NOMO-1 treated with DMSO at 0.1 percent for 48 hours (cell line): Measurements from ENCODE around the gene RNGTT.
"Not testable (repeated sequence)": the region's sequence is repeated elsewhere in the genome, so short reads cannot be mapped to it uniquely, and the experiment has no call there.

Experiments
- DNase-seq: peaks from one replicate; lab custom pipeline; 2025; ENCODE audit not compliant: unreplicated experiment; lab: John Stamatoyannopoulos, UW

The RNGTT gene

DNA sequence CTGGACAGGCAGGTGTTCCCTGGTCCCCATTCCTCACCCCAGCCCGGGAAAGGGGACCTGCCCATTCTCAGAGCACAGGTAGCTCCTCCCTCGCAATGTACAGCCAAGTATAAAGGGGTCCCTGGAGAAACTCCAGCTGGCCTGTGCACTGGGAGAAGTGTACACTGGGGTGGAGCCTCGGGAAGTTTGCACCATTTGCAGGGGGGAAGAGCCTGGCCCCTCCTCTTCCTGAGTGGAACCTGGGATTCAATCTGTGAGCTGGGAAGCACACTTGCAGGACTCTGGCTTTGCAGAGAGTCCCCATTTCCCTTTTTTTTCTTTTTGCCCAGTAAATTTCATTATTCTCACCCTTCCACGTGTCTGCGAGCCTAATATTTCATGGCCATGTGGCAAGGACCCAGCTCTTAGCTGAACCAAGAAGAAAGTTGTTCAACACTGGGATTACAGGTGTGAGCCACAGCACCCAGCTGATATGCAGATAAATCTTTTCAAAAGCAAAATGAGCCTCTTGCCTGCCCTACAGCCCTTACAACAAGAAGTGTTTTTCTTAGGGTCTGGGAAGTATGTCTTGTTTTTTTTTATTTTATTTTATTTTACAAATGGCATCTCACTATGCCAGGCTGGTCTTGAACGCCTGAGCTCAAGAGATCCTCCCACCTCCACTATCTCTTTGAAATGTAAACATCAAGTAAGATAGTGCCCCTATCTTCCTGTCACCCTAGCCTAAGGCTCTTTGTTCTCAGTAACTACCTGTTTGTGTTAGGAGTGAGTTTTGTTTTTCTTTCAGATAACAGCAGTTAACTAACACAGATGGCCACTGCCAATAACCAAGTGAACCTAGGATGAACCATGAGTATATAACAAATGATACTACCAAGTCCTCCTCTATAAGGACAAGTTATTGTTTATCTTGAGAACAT, 9.3 kb upstream of the RNGTT start:
- no peak for DNase-seq

DNA sequence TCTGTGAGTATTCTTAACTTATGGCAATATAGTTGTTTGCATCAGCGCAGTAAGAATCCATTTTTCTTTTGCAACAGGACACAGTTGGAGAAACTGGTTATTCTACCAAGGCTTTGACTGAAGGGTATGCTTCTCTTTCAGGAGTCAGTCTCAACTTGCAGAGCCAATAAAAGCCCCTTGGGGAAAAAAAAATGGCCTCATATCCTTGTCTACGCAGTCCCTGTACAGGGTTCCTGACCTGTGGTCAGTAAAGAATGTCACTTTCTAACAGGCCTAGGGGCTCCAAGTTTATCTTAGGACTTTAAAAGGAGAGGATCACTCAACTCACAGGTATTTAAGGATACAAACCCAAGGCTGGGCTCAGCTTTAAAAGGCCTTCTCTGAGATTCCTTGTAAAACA, 6.9 kb upstream of the RNGTT start:
- no peak for DNase-seq

DNA sequence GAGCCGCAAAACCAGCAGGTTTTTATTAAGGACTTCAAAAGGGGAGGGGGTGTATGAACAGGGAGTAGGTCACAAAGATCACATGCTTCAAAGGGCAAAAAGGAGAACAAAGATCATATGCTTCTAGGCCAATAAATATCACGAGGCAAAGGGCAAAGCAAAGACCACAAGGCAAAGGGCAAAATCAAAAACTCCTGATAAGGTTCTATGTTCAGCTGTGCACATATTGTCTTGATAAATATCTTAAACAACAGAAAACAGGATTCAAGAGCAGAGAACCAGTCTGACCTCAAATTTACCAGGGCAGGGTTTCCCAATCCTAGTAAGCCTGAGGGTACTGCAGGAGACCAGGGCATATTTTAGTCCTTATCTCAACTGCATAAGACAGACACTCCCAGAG, 5.8 kb upstream of the RNGTT start:
- DNase-seq, result not testable (repeated sequence)

DNA sequence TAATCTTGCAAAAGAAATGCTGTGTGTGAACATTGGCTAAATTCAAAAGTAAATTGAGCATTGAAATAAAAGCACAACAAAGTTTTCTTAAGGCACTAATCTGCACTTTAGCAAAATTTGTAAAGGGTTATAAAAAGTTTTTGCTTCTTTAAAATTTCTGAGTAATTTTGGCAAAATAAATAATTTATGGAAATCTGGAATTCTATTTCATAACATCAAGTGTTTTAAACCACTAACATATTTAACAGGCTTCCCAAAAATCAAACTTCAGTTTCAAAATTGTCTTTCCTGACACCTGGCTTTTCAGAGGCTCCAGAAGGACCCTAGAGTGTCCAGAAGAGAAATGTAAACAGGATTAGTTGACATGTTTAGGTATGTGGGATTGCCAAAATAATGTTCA, 4.5 kb upstream of the RNGTT start:
- no peak for DNase-seq

DNA sequence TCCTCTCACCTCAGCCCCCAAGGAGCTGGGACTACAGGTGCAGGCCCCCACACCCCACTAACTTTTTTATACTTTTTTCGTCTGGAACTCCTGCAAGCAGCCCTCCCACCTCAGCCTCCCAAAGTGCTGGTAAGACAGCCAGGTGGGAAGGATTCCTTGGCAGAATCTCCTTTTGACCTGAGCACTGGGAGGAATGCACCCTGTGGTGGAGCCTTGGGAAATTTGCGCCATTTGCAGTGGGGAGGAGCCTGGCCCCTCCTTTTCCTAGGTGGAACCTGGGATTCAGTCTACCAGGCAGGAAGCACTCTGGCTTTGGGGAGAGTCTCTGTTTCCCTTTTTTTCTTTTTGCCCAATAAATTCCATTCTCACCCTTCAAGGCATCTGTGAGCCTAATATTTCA, 2.3 kb upstream of the RNGTT start:
- no peak for DNase-seq

DNA sequence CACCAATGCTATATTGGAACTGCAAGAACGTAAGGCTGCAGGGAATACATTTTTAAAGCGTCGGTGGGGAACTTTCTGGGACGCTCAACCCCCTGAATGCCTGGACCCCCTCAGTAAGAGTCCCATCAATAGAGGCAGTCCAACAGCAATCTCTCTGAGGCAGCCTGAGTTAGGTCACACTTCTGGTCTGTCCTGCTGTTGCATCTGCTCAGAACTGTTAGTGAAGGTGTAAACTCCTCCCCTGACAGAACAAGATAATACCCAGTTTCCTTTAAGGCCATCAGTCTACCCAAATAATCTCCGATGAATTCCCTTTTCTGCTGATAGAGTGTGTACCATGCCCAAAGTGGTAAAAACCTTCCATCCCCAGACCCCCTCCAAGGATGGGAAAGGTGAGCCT, 1.1 kb upstream of the RNGTT start:
- DNase-seq, result no peak

DNA sequence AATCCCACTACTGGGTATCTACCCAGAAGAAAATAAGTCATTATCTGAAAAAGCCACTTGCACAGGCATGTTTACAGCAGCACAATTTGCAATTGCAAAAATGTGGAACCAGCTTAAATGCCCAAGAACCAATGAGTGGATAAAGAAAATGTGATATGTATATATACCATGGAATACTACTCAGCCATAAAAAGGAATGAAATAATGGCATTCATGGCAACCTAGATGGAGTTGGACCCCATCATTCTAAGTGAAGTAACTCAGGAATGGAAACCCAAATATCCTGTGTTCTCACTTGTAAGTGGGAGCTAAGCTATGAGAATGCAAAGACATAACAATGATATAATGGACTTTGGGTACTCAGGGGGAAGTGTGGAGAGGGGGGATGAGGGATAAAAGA, 4.6 kb downstream of the RNGTT start:
- no peak for DNase-seq

DNA sequence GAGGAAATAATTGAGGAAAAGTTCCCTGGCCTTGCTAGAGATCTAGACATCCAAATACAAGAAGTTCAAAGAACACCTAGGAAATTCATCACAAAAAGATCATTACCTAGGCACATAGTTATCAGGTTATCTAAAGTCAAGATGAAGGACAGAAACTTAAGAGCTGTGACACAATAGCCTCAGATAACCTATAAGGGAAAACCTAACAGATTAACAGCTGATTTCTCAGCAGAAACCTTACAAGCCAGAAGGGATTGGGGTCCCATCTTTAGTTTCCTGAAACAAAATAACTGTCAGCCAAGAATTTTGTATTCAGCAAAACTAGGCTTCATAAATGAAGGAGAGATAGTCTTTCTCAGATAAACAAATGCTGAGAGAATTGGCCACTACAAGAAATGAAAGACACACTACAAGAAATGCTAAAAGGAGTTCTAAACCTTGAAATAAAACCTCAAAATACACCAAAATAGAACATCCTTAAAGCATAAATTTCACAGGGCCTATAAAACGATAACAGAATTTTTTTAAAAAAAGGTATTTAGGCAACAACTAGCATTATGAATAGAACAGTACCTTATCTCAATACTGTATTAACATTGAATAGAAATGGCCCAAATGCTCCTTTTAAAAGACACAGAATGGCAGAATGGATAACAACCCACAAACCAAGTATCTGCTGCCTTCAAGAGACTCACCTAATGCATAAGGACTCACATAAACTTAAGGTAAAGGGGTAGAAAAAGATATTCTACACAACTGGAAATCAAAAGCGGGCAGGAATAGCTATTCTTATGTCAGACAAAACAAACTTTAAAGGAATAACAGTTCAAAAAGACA, 9.7 kb downstream of the RNGTT start:
- DNase-seq, result no peak

DNA sequence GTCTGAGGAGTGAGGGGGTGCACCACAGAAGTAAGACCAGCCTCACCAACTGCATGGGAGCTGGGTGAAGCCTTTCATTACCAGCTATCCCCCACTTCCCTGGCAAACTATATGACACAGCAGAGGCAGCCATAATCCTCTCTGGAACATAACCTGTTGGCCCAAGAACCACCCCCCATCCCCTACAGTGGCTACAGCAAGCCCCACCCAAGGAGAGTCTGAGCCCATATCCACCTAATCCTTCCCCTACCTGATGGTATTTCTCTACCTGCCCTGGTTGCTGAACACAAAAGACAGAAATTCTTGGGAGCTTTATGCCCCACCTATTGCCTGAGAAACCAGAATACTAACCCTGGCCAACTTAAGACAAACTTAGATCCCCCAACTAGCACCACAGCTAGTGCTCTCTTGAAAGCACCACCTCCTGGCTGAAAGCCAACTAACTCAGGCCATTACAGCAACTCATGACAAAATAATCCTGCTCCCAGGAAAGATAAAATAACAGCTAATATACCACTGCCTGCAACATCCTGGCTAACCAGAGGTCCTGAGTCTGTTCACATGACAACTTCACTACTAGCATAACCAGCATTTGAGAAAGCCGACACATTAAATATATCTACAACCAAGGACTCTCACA, 11.2 kb downstream of the RNGTT start:
- DNase-seq, result no peak

DNA sequence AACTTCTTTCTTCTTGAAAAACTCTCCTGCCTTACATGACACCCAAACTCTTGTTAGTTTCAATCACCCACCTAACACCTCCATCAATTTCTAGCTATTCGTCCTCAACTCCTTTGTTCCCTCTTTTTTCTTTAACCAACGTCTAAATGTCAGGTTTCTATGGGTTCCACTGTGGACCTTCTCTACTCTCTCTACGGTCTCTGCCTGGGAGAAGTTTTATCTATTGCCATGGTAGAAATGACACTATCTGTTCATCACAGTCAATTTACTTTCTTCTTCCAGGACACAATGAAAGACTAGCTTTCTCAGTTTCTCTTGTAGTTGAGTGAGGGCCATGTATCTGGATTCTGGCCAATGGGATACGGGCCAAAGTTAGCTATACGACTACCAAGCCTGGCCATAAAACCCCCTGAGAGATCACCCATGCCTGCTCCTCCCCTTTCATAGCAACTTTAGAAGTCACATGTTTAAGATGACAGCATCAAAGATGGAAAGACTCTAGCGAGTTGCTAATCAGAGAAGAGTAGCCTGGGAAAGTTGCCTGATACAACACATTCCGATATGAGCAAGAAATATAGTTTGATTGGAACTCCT, 17.9 kb downstream of the RNGTT start:
- DNase-seq, result no peak

DNA sequence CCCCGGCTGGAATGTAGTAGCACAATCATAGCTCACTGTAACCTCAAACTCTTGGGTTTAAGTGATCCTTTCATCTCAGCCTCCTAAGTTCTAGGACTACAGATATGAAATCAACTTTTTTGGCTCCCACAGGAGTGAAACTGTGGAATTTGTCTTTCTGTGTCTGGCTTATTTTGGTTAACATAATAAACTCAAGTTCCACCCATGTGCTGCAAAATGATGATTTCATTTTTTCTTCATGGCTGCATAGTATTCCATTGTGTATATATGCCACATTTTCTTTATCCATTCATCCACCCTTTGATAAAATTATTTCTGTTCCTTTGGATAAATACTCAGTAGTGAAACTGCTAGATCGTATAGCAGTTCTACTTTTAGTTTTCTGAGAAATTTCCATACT, 29.9 kb downstream of the RNGTT start:
- DNase-seq, result no peak

DNA sequence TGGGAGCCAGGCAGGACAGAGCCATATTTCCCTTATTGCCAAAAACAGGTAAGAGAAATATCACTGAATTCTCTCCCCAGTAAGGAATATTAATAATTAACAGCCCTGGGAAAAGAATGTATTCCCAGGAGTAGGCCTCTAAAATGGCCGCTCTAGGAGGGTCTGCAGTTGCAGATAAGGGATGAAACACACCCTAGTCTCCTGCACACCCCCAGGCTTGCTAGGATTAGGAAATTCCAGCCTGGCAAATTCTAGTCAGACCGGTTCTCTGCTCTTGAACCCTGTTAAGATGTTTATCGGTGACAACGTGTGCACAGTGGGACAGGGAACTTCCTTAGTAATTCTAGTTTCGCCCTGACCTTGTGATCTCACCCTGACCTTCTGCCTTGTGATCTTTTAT, 31.4 kb downstream of the RNGTT start:
- DNase-seq, result not testable (repeated sequence)

DNA sequence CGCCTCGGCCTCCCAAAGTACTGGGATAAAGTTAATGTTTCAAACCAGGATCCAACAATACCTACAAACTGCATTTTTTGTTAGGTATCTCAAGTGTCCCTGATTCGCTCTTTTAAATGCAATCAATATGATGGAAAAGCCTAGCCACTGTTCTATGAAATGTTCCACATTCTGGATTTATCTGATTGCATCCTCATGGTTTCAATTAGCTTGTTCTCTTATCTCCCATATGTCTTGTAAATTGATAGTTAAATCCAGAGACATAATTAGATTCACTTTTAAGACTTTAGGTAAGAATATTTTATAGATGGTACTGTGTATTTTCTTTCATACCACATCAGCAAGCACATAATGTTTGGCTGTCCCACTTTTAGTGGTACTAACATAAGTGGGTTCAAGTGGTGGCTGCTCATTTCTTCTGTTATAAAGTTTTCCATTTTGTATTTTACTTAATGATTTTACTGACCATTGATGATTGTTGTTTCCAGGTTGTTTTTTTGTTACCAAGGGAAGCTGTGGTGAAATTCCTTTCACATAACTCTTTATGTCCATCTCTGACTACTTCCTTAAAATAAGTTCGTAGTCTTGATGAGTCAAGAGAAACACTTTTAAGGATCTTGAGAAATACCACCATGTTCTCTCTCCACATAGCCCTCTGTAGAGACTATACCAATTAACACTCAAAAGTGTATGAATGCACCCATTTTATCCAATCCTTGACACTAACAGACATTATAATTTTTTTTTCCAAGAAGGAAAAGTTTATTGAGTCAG, 40.5 kb downstream of the RNGTT start:
- DNase-seq, result peak; percentile 95

DNA sequence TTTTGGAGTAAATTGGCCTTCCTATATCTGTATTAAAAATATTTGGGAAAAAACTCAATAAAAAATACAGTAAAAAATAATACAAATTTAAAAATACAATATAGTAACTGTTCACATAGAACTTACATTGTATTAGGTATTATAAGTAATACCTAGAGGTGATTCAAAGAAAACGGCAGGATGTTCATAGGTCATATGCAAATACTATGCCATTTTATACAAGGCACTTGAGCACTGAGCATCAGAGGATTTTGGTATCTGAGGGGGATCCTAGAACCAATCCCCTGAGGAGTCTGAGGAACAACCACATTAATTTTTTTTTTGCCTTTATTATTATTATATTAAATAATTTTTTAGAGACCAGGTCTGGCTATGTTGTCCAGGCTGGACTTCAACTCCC, 41.7 kb downstream of the RNGTT start:
- no peak for DNase-seq

DNA sequence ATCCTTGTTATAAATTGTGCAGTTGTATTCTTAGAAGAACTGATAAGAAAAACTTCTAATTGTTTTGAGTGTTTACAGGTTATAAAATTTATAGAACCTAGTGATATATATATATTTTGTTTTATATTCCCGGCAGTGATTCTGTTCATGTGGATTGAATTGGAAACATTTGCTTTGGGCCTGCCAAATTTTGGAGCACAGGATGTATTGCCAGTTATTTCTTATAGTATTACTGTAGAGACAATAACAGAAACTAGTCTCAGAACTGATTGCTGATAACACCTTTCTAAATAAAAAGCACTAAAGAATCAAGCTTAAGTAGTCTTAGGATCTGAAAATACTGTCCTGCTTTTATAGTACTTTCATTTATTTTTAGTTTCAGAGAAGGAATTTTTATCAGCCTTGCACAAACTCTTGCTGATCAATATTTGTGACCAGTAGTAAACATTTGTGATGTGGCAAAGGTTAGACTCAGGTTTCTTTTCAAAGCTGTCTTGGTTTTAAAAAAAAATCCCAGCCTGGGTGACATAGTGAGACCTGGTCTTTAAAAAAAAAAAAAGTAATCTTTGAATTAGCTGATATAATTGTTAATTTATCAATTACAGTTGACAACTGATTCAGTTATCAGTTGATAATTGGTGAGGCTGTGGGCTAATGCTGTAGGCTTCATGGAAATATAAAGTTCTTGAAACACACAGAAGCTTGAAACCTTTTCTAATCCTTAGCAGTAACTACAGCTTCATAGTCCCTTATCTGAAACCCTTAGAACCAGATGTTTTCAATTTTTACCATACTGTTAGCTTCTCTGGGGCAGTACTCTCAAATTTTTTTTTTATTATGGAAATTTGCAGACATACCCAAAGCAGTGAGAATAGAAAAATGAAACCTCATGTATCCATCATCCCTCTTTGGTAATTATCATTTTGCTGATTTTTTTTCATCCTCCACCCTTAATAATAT, 42.4 kb downstream of the RNGTT start:
- DNase-seq, result no peak

DNA sequence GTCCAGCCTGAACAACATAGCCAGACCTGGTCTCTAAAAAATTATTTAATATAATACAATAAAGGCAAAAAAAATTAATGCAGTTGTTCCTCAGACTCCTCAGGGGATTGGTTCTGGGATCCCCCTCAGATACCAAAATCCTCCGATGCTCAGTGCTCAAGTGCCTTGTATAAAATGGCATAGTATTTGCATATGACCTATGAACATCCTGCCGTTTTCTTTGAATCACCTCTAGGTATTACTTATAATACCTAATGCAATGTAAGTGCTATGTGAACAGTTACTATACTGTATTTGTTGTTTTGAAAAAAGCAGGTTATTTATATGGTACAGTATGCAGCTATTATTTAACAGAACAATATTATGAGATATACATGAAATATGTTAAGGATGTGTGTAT, 43.3 kb downstream of the RNGTT start:
- DNase-seq, result no peak

DNA sequence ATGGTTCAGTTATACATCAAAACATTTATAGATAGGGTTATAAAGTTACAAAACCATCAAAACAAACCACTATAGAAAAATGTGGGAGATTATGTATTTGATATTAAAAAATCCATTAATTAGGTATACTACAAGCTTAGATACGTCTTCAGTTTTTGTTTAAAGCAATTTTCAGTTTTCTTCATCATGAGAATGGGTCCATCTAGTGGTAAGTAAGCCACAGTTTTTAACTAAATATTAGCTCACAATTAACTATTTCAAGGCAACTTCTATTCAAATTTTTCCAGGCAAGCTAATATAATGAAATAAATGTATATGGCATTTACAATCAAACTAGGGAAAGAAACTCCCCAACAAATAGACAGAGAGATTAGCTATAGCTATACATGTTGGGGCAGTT, 44.4 kb downstream of the RNGTT start:
- no peak for DNase-seq

DNA sequence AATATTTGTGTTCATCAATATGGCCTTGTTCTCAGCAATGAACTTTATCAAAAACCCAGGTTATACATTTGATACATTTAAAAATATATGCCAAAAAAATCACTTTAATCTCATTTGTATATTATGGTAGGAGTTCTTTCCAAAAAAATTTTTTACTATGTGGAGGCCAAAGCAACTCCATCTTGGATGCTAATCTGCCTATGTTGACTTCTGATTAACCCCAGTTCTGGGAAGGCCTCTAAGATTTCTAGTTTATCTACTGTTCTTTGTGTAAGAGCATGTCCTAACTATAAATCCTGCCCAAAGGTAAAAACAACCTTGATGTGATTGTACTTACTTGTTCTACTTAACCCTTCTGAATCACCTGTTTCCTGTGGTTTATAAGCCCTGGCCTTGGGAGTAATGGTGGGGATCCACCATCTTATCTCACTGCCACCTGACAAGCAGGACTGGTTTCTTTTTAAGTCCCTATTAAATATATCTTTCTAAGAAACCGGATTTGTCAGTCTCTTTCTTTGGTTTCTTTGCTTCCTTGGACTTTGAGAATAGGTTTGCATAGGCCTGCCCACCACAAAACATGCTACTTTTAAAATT, 46.7 kb downstream of the RNGTT start:
- no peak for DNase-seq
